CD4-positive, alpha-beta T cell treated with Interleukin-10 for 1 hour (primary cell): Measurements from ENCODE around the gene RBM6.
"Not testable (repeated sequence)": the region's sequence is repeated elsewhere in the genome, so short reads cannot be mapped to it uniquely, and the experiment has no call there.

Experiments used
- DNase-seq: peaks from one replicate; pipeline ENCODE4 v3.0.0-alpha.2; 2020

Gene RBM6

GRCh38 chr3:49917806-49918590 is 22.0 kb upstream of the RBM6 start:
- DNase-seq: not testable (repeated sequence)

GRCh38 chr3:49924683-49925082 is 15.3 kb upstream of the RBM6 start:
- DNase-seq: no peak

GRCh38 chr3:49925485-49925884 is 14.5 kb upstream of the RBM6 start:
- no peak for DNase-seq

- DNase-seq: no peak
Observed at GRCh38 chr3:49926117-49926728, 13.7 kb upstream of the RBM6 start.

- no peak for DNase-seq
Observed at GRCh38 chr3:49927798-49928197, 12.2 kb upstream of the RBM6 start.

GRCh38 chr3:49928481-49929017 is 11.4 kb upstream of the RBM6 start:
- no peak for DNase-seq

- DNase-seq: peak; percentile 91
Observed at GRCh38 chr3:49929291-49930167, 10.4 kb upstream of the RBM6 start, which contains the start of gene MON1A. Gene MON1A (minus strand): TSS chr3:49929811. CDS start chr3:49913346, 16,465 bp downstream.

GRCh38 chr3:49930168-49930690 is 9.7 kb upstream of the RBM6 start:
- DNase-seq: no peak

- no peak for DNase-seq
Observed at GRCh38 chr3:49930922-49931321, 9.0 kb upstream of the RBM6 start.

GRCh38 chr3:49932281-49932680 is 7.7 kb upstream of the RBM6 start:
- not testable (repeated sequence) for DNase-seq

- DNase-seq: no peak
Observed at GRCh38 chr3:49937090-49937489, 2.9 kb upstream of the RBM6 start.

- DNase-seq: no peak
Observed at GRCh38 chr3:49940667-49941249, 808 bp downstream of the RBM6 start.

GRCh38 chr3:49942651-49943050 is 2.7 kb downstream of the RBM6 start:
- DNase-seq: no peak

GRCh38 chr3:49952924-49953323 is 13.0 kb downstream of the RBM6 start:
- DNase-seq: no peak

GRCh38 chr3:49955636-49956035 is 15.7 kb downstream of the RBM6 start:
- DNase-seq: no peak

- DNase-seq: no peak
Observed at GRCh38 chr3:49966233-49966942, 26.4 kb downstream of the RBM6 start.

- no peak for DNase-seq
Observed at GRCh38 chr3:49967291-49967690, 27.3 kb downstream of the RBM6 start.

- DNase-seq: no peak
Observed at GRCh38 chr3:49968346-49968745, 28.4 kb downstream of the RBM6 start.

- no peak for DNase-seq
Observed at GRCh38 chr3:49972656-49973055, 32.7 kb downstream of the RBM6 start.

GRCh38 chr3:49976942-49977341 is 37.0 kb downstream of the RBM6 start:
- DNase-seq: no peak

GRCh38 chr3:49984394-49984793 is 44.4 kb downstream of the RBM6 start:
- no peak for DNase-seq

- DNase-seq: no peak
Observed at GRCh38 chr3:49992326-49992725, 52.4 kb downstream of the RBM6 start.
